GM06990 (cell line): Measurements from ENCODE around the gene VASP.
A peak's percentile ranks its signal among the peaks of the same experiment; 100 is the strongest.

Source experiments
- DNase-seq: peaks from one replicate; pipeline ENCODE4 v3.0.0-alpha.2; 2011; ENCODE audit not compliant: insufficient read length; ENCODE audit errors: extremely low read depth
- H3K27me3 ChIP-seq: replicated peaks from 2 replicates; pipeline ENCODE4 v1.6.0; 2011; ENCODE audit warnings: low read length; ENCODE audit not compliant: control insufficient read depth, insufficient read depth
- H3K36me3 ChIP-seq: 2 replicates; pipeline ENCODE4 v1.5.1; 2011; ENCODE audit warnings: low read length; ENCODE audit not compliant: control insufficient read depth, insufficient read depth
- H3K4me3 ChIP-seq: replicated peaks from 2 replicates; pipeline ENCODE4 v1.5.1; 2011; ENCODE audit warnings: low read depth, mild to moderate bottlenecking, control low read depth, low read length
- TF ChIP-seq, protein P1 (sequence below): IDR thresholded peaks from 2 replicates; pipeline ENCODE4 v1.5.1; 2011; ENCODE audit warnings: low read length, control low read depth, mild to moderate bottlenecking, inconsistent platforms; ENCODE audit not compliant: insufficient read depth, poor library complexity, severe bottlenecking

The VASP gene

GRCh38 chr19:45512881-45513483, 5.7 kb downstream of the VASP start:
- TF ChIP-seq, protein P1, sequence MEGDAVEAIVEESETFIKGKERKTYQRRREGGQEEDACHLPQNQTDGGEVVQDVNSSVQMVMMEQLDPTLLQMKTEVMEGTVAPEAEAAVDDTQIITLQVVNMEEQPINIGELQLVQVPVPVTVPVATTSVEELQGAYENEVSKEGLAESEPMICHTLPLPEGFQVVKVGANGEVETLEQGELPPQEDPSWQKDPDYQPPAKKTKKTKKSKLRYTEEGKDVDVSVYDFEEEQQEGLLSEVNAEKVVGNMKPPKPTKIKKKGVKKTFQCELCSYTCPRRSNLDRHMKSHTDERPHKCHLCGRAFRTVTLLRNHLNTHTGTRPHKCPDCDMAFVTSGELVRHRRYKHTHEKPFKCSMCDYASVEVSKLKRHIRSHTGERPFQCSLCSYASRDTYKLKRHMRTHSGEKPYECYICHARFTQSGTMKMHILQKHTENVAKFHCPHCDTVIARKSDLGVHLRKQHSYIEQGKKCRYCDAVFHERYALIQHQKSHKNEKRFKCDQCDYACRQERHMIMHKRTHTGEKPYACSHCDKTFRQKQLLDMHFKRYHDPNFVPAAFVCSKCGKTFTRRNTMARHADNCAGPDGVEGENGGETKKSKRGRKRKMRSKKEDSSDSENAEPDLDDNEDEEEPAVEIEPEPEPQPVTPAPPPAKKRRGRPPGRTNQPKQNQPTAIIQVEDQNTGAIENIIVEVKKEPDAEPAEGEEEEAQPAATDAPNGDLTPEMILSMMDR: no peak
- DNase-seq: no peak
- H3K27me3 ChIP-seq: no peaks in the 10 kb centered on the region
- no peak overlapping the region for H3K4me3 ChIP-seq
- peaks cover 5% of the 10 kb centered on the region for H3K36me3 ChIP-seq

- Histone ChIP-seq H3K27me3 (no peaks in the 10 kb centered on the region), H3K4me3 (no peak overlapping the region), H3K36me3 (peaks cover 8% of the 10 kb centered on the region)
- TF ChIP-seq, protein P1: no peak
- DNase-seq: peak; percentile 42
Observed at GRCh38 chr19:45514376-45515051, 7.2 kb downstream of the VASP start.

- peak; percentile 71 for DNase-seq
- H3K36me3 ChIP-seq: peaks cover 10% of the 10 kb centered on the region
- TF ChIP-seq, protein P1: no peak
- H3K4me3 ChIP-seq: no peak overlapping the region
- H3K27me3 ChIP-seq: no peaks in the 10 kb centered on the region
Observed at GRCh38 chr19:45515081-45515624, 7.9 kb downstream of the VASP start.

- Histone ChIP-seq H3K27me3 (no peaks in the 10 kb centered on the region), H3K36me3 (peaks cover 15% of the 10 kb centered on the region), H3K4me3 (no peak overlapping the region)
- no peak for DNase-seq
- TF ChIP-seq, protein P1: no peak
Observed at GRCh38 chr19:45515807-45516401, 8.6 kb downstream of the VASP start.

DNA sequence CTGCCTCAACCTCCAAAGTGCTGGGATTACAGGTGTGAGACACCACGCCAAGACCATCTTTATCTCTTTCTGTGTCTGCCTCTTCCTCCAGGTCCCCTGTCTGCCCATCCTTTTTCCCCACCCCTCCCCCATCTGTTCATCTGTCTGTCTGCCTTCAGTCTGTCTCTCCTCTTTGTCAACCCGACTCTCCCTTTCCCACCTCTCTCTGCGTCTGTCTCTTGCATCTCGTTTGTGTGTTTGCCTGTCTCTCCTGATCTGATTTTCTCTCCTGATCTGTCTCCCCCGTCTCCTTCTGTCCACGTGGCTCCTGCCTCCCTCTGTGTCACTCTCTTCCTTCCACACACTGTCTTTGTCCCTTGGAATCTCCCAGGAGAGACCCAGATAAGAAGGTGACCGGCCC, 10.0 kb downstream of the VASP start:
- TF ChIP-seq, protein P1: no peak
- Histone ChIP-seq H3K27me3 (no peaks in the 10 kb centered on the region), H3K36me3 (peaks cover 20% of the 10 kb centered on the region)

More for the DNA sequence above, 10.0 kb downstream of the VASP start:
- DNase-seq: no peak
- H3K4me3 ChIP-seq: no peak overlapping the region
